Stimulated activated CD4-positive, alpha-beta T cell treated with anti-CD3 and anti-CD28 coated beads, Interleukin-4, amount 100 ng/mL, for 1 hour (primary cell): ENCODE data around the gene GMFB.
A peak's percentile ranks its signal among the peaks of the same experiment; 100 is the strongest.

ENCODE experiments used
- DNase-seq: peaks from one replicate; pipeline ENCODE4 v3.0.0-alpha.2; 2020

Gene GMFB

DNA sequence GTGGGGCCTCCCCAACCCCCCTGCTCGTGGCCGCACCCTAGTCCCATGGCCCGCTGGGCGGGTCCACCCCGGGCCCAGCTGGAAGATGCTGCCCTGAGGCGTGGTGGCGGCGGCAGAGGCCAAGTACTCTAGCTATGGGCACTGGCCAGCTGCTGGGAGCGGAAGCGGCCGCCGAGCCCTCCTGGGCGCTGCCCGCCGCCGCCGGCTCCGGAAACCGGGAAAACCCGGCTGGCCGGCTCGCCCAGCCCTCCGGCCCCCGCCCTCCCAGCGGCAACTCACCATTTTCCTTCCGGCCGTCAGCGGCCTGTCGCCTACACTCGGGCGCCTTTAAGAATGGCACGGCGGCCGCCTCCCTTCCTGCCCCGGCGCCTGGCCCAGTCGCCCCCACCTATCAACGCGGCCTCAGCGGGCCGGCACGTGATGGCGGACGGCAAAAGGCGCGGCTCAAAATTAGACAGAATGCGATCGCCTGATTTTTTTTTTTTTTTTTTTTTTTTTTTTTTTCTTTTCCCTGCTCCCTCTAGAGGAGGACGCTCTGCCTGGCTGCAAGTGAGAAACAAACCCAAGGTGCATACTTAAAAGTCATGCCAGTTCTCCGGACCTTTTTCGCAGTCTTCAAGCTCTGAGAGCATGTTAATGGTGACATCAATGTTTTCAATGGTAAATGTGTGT is at the start of gene GMFB:
Gene GMFB, minus strand, starts transcription at position 335 of the 672 bp plus-strand sequence. Its CDS starts 53 bp downstream, at position 282.
- DNase-seq, result peak; percentile 88

GRCh38 chr14:54538055-54538454 is 49.3 kb upstream of the GMFB start:
- no peak for DNase-seq

DNA sequence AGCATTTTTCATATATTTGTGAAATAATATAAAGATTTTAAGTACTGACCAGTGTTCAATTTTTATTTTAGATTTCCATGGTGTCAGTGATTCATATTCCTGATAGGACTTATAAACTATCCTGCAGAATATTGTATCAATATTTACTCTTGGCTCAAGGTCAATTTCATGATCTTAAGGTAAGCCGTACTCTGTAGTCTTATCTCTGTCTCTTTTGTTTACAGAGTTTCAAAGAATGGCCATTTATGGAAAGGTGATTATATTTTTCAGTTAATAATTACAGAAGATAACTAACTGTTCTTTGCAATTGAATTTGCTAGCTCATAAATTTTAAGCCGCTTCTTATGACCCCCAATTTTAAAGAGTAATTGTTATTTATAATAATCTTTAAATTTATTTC is 48.9 kb upstream of the GMFB start:
- no peak for DNase-seq

DNA sequence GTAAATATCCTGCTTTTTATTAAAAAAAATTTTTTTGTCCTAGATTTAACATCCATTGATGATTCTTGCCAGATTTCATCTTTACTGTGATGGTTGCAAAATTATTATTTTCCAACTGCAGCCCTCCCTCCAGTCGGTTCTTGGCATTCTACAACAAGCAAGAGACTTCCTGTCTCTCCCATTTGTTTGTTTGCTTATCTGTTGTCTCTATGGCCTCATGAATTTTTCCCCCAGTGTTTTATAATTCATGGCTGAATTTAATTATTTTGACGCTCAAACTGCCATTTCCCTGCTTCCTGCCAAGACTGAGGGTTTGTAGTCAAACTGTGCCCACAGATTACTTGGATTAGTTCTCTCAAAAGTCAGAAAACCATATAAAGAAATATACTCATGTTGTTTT is 46.9 kb upstream of the GMFB start:
- no peak for DNase-seq

GRCh38 chr14:54535126-54535525 is 46.3 kb upstream of the GMFB start:
- no peak for DNase-seq

DNA sequence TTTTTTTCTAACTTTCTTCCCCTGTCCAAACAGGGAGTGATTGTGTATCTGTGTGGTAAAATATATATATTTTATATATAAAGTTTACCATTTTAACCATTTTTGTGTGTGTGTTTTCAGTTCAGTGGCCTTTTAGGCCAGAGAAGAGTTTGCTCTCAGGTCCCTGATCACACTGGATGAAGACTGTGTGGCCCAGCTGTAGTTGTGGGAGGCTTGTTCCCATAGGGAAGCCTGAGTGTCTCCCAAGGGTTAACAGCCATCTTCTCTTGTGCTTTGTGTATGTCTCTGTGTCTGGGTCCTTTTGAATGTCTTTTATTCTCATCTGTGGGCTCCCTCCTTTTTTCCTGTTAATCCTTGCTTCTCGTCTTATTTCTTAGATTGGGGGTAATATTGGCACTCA is 44.3 kb upstream of the GMFB start:
- no peak for DNase-seq

GRCh38 chr14:54532111-54533012 is 43.6 kb upstream of the GMFB start:
- no peak for DNase-seq

- no peak for DNase-seq
These were observed 41.0 kb upstream of the GMFB start for GRCh38 chr14:54529811-54530210.

DNA sequence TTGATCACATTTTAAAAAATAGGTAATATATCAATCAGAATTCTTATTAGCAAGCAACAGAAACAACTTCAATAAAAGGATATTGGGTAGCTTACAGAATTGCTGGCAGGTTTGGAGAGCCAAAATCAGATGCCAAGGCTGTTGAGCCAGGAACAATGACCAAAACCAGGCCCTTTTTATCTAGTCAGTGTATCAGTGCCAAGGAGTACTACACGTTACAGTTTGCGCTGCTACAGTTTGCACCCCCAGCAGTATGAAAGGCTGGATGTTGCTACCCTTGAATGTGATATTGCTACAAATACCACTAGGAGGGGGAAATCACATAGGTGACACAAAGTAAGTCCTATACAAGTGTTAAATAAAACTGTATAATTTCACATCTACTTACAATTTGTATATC is 40.2 kb upstream of the GMFB start:
- DNase-seq, result no peak

DNA sequence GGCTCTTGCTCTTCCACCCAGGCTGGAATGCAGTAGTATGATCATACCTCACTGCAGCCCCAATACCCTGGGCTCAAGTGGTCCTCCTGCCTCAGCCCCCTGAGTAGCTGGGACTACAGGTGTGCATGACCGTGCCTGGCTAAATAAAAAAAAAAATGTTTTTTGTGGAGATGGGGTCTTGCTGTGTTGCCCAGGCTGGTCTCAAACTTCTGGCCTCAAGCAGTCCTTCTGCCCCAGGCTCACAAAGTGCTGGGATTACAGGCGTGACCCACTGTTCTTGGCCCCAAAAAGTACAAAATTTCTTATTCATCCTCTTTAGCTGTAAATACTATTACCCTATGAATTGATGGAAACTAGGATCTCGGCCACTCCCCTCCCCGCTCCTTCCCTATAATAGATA is 35.6 kb upstream of the GMFB start:
- DNase-seq, result no peak

DNA sequence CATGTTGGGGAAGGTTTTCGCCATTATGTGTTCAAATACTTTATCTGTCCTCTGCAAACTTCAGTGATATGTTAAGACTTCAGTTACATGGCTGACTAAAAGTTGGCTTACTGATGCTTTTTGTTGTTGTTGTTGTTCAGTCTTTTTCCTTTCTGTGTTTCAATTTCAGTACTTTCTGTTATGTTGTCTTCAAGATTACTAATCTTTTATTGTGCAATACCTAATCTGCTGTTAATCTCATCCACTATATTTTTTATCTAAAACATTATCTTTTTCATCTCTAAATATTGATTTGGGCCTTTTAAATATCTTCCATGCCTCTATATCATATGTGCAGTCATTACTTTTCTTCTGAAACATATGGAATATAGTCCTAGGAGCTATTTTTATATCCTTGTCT is 27.9 kb upstream of the GMFB start:
- no peak for DNase-seq

- no peak for DNase-seq
These were observed 26.9 kb upstream of the GMFB start for GRCh38 chr14:54515670-54516069.

GRCh38 chr14:54512393-54512792 is 23.6 kb upstream of the GMFB start:
- DNase-seq, result no peak

DNA sequence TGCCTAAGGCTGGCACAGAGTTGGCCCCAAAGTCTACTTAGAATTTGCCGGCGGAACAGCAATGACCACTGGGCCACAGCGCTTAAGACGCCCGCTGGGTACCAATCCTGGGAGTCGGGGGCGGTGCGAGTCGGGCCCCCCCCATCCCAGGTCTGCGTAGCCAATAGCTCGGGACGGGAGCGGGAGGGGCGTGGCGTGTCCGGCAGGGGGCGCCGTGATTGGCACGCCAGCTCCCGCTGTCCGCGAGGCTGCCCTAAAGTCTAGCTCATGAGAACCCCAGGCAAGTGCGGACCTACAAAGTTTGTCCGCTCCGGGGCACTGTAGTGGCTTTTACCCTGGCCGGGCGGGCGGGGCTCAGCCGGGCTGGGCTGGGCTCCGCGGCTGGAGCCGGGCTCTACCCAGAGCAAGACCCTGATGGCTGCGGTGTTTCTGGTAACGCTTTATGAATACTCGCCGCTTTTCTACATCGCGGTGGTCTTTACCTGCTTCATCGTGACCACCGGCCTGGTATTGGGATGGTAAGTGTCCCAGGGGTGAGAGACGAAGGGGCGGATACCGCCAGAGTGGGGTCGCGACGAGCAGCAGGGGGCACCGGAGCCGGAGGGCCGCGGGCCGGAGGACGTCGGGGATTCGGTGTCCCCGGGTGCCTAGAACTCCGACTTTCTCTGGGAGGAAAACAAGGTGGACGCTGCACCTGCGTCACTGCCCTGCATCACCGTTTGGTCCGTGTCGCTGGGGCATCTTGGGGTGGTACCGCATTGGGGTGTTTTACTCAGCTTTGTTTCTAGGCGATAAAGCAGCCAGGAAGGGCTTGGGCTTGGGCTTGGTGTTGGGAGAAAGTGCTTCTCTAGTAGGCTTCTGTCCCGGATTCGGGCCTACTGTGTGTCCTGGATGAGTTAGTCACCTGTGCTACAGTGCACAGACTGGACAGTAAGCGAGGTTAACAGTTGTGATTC is 21.0 kb upstream of the GMFB start, which contains the start of gene CGRRF1:
Gene CGRRF1, plus strand, starts transcription at position 361 of the 956 bp plus-strand sequence. Its CDS starts 54 bp downstream, at position 415.
- peak; percentile 96 for DNase-seq

DNA sequence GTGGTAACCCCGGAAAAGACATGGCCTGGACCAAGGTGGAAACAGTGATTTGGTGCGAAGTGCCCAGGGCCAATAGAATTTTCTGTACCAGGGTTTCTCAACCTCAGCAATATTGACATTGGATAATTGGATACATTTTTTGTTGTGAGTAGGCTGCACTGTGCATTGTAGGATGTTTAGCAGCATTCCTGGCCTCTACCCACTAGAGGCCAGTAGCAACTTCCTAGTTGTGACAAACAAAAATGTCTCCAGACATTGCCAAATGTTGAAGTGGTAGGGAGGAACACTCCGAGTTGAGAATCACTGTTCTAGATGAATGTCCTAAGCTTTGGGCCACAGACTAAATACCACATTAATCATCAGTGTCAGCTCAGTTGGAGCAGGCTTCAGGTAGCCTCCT is 14.7 kb upstream of the GMFB start:
- no peak for DNase-seq

DNA sequence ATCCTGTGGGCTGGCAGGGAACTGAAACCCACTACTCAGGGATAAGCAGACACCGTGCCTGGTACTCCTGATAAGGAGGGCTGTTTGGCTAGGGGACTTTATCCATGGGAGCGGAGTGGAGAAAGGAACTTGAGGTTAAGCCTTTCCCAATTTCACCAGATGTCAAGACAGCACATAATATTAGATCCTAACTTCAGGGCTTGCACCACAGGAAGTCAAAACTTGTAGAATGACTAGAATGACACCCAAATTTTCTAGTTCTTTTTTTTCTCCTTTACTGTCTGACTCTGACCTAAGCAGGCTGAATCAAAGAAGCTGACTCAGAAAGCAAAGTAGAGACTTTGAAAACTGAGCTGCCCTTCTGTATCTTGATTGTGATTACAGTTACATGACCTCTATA is 13.8 kb upstream of the GMFB start:
- DNase-seq, result no peak

GRCh38 chr14:54501480-54501879 is 12.7 kb upstream of the GMFB start:
- DNase-seq, result no peak

DNA sequence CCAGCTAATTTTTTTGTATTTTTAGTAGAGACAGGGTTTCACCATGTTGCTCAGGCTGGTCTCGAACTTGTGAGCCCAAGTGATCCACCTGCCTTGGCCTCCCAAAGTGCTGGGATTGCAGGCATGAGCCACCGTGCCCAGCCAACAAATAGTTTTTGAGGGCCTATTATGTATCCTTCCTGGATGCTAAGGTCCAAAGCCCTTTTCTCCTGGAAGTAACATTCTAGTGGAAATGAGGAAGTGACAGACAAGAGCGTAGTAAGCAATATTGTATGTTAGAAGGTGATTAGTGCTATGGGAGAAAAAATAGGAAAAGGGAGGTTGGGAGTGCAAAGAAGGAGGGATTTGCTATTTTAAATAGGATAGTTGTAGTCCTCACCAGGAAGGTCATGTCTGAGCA is 12.0 kb upstream of the GMFB start:
- no peak for DNase-seq

- no peak for DNase-seq
These were observed 9.8 kb upstream of the GMFB start for GRCh38 chr14:54498579-54498978.

DNA sequence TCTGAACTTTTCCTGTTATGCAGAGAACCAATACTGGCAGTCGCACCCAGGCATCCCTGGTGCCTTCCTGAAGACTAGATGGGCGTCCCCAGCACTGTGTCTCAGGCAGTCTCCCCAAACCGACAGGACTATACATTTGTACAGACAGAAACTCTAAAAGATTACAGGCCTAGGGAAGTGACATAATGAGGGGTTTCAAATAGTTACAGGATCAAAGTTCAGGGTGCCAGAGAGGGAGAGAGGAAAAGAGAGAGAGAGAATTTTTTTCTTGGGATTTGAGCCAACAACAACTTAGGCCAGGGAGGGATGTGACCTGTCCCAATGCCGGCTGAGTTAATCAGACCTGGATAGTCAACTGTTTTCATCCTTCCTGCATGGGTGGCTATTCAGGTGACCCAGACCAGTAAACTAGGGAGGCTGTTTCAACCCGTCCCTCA is 9.3 kb upstream of the GMFB start:
- no peak for DNase-seq

- no peak for DNase-seq
These were observed 8.4 kb upstream of the GMFB start for GRCh38 chr14:54497224-54497623.

- DNase-seq, result no peak
These were observed 4.5 kb upstream of the GMFB start for GRCh38 chr14:54493293-54493692.
